ENCODE measurements around the gene CCNI. TPM values are rescaled to one million over a fixed set of nuclear protein-coding genes. Genes with fewer than 3 reads are reported as not detected.

The CCNI gene
- total and polyA plus RNA-seq, 2 of the 13 experiments (the other 11 are each of a cell fraction or from before 2014, with no cell fraction given): 43.5 to 122 TPM

GRCh38 chr4:77074981-77075855, 571 bp downstream of the CCNI start (continued):
- TF ChIP-seq ZNF687 (CRISPR knock-in tag; IDR thresholded peaks at IDR 0.05) (0 out of 2 replicates have a peak, but pooled peaks have one; percentile 46), ZNF337 (CRISPR knock-in tag; IDR thresholded peaks at IDR 0.05; ENCODE audit: borderline replicate concordance, low read depth) (0 out of 2 replicates have a peak, but pooled peaks have one; percentile 5), MAX (IDR thresholded peaks at IDR 0.05) (peak; percentile 40; the same call in 1 of the 2 replicates), ZNF724P (CRISPR knock-in tag; IDR thresholded peaks at IDR 0.05; ENCODE audit: borderline replicate concordance) (no peak), IKZF4 (CRISPR knock-in tag; IDR thresholded peaks at IDR 0.05; ENCODE audit: borderline replicate concordance, low read depth, not compliant biosample characterization) (no peak), NCOA2 (CRISPR knock-in tag; IDR thresholded peaks at IDR 0.05) (no peak), ZNF30 (CRISPR knock-in tag; IDR thresholded peaks at IDR 0.05) (0 out of 2 replicates have a peak, but pooled peaks have one; percentile 24), FOXA1 (IDR thresholded peaks at IDR 0.05) (no peak), FOXA1 (CRISPR knock-in tag; IDR thresholded peaks at IDR 0.05) (no peak), ZFX (CRISPR knock-in tag; IDR thresholded peaks at IDR 0.05; ENCODE audit: low read depth) (peak; percentile 85), ZNF274 (CRISPR knock-in tag; IDR thresholded peaks at IDR 0.05) (peak; percentile 13; the same call in 1 of the 2 replicates), SRY (CRISPR knock-in tag; IDR thresholded peaks at IDR 0.05) (0 out of 2 replicates have a peak, but pooled peaks have one; percentile 43), ZFY (CRISPR knock-in tag; IDR thresholded peaks at IDR 0.05) (peak; percentile 50), SALL1 (CRISPR knock-in tag; IDR thresholded peaks at IDR 0.05) (peak; percentile 24; the same call in 1 of the 2 replicates), ZNF263 (CRISPR knock-in tag; IDR thresholded peaks at IDR 0.05) (peak; percentile 80), ZNF33B (CRISPR knock-in tag; IDR thresholded peaks at IDR 0.05) (0 out of 2 replicates have a peak, but pooled peaks have one; percentile 2), AGO2 (optimal IDR thresholded peaks at IDR 0.05; ENCODE audit: low read depth, low read length) (peak; percentile 82), SCMH1 (CRISPR knock-in tag; IDR thresholded peaks at IDR 0.05; ENCODE audit: borderline replicate concordance) (no peak), HNRNPUL1 (IDR thresholded peaks at IDR 0.05; ENCODE audit: low read depth, low read length) (no peak), THRA (CRISPR knock-in tag; IDR thresholded peaks at IDR 0.05; ENCODE audit: borderline replicate concordance) (peak; percentile 63; the same call in 1 of the 2 replicates), KMT2B (CRISPR knock-in tag; IDR thresholded peaks at IDR 0.05) (peak; percentile 5; the same call in 1 of the 2 replicates), ZBTB7A (CRISPR knock-in tag; IDR thresholded peaks at IDR 0.05) (peak; percentile 38; the same call in 1 of the 2 replicates), ZBTB2 (CRISPR knock-in tag; IDR thresholded peaks at IDR 0.05; ENCODE audit: low read depth) (peak; percentile 32; the same call in 1 of the 2 replicates)
